Colon (tissue), 2 donors: Measurements from ENCODE around the gene LYSMD1.

Experiments
- FAIRE-seq: peaks from 2 replicates; lab custom pipeline; 2012; peaks lifted over from hg19 to GRCh38; lab: Jason Lieb, UNC
- donor health status: control.
- donor health status: control.

The LYSMD1 gene

GRCh38 chr1:151135433-151136385, 30.0 kb downstream of the LYSMD1 start:
- no peak for FAIRE-seq

GRCh38 chr1:151134991-151135390, 30.7 kb downstream of the LYSMD1 start:
- FAIRE-seq = no peak

GRCh38 chr1:151134396-151134795, 31.3 kb downstream of the LYSMD1 start:
- no peak for FAIRE-seq

GRCh38 chr1:151133018-151133806, 32.5 kb downstream of the LYSMD1 start:
- FAIRE-seq = no peak

GRCh38 chr1:151132335-151133017, 33.2 kb downstream of the LYSMD1 start:
- FAIRE-seq = no peak

GRCh38 chr1:151131701-151132334, 33.9 kb downstream of the LYSMD1 start:
- FAIRE-seq = no peak

- no peak for FAIRE-seq
Observed at GRCh38 chr1:151130987-151131586, 34.6 kb downstream of the LYSMD1 start.

- no peak for FAIRE-seq
Observed at GRCh38 chr1:151128800-151129199, 36.9 kb downstream of the LYSMD1 start.

GRCh38 chr1:151124763-151125403, 40.8 kb downstream of the LYSMD1 start:
- no peak for FAIRE-seq

GRCh38 chr1:151113877-151114276, 51.8 kb downstream of the LYSMD1 start:
- FAIRE-seq = no peak
